ENCODE data around the gene PSMB2. TPM values are rescaled to one million over a fixed set of nuclear protein-coding genes. Genes with fewer than 3 reads are reported as not detected.

PSMB2 gene
- polyA plus RNA-seq, 1 donor = 59.1 TPM

DNA sequence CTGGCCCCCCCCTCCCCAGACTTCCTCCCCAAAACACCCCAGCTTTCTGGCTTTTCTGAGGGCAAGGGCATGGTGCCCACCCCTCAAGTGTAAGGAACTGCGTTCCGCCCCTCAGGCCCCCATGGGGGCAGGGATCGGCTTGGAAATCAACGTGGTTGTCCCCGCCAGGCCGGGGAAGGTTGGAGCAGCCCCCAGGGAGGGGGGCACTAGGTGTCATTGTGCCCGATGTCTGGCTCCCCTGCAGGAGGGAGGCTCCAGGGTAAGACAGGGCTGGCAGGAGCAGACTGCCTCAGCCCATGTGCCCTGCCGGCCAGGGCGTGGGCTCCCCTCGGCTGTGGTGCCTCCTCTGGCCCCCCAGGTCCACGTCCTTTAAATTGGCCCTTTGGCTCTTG is 75.6 kb downstream of the PSMB2 start:
- Histone ChIP-seq H3K4me3 (ENCODE audit: low read length) (no peak overlapping the region), H3K27ac (ENCODE audit: low read length) (no peak overlapping the region), H3K4me1 (ENCODE audit: control insufficient read depth, insufficient read depth, low read length) (no peaks in the 10 kb centered on the region), H3K36me3 (ENCODE audit: control insufficient read depth, insufficient read depth, low read length) (peaks cover 27% of the 10 kb centered on the region), H3K9me3 (ENCODE audit: control insufficient read depth, low read depth, low read length) (no peaks in the 10 kb centered on the region), H3K27me3 (ENCODE audit: control insufficient read depth, insufficient read depth, low read length) (peaks cover 6% of the 10 kb centered on the region)
- no peak for DNase-seq
- WGBS (ENCODE audit: insufficient coverage, low lambda C conversion rate) = no CpG with 5 or more reads among the region's 11 CpGs

- no peak for DNase-seq
- Histone ChIP-seq H3K27ac (ENCODE audit: low read length) (no peak overlapping the region), H3K27me3 (ENCODE audit: control insufficient read depth, insufficient read depth, low read length) (peaks cover under 1% of the 10 kb centered on the region), H3K4me1 (ENCODE audit: control insufficient read depth, insufficient read depth, low read length) (no peaks in the 10 kb centered on the region), H3K36me3 (ENCODE audit: control insufficient read depth, insufficient read depth, low read length) (peaks cover 27% of the 10 kb centered on the region), H3K4me3 (ENCODE audit: low read length) (no peak overlapping the region), H3K9me3 (ENCODE audit: control insufficient read depth, low read depth, low read length) (no peaks in the 10 kb centered on the region)
- no CpG with 5 or more reads among the region's 28 CpGs for WGBS (ENCODE audit: insufficient coverage, low lambda C conversion rate)
Measured at GRCh38 chr1:35564884-35565741, 76.2 kb downstream of the PSMB2 start.

- H3K9me3 ChIP-seq (ENCODE audit: control insufficient read depth, low read depth, low read length) = no peaks in the 10 kb centered on the region
- peaks cover 27% of the 10 kb centered on the region for H3K36me3 ChIP-seq (ENCODE audit: control insufficient read depth, insufficient read depth, low read length)
- H3K4me1 ChIP-seq (ENCODE audit: control insufficient read depth, insufficient read depth, low read length) = no peaks in the 10 kb centered on the region
- DNase-seq = peak; percentile 50 to 60
- 83% methylated on average over 1 of the region's 9 CpGs for WGBS (ENCODE audit: insufficient coverage, low lambda C conversion rate)
- no peak overlapping the region for H3K4me3 ChIP-seq (ENCODE audit: low read length)
- no peaks in the 10 kb centered on the region for H3K27me3 ChIP-seq (ENCODE audit: control insufficient read depth, insufficient read depth, low read length)
- no peak overlapping the region for H3K27ac ChIP-seq (ENCODE audit: low read length)
Measured at GRCh38 chr1:35564037-35564883, 77.1 kb downstream of the PSMB2 start.

- Histone ChIP-seq H3K27me3 (ENCODE audit: control insufficient read depth, insufficient read depth, low read length) (no peaks in the 10 kb centered on the region), H3K4me1 (ENCODE audit: control insufficient read depth, insufficient read depth, low read length) (no peaks in the 10 kb centered on the region), H3K4me3 (ENCODE audit: low read length) (no peak overlapping the region), H3K27ac (ENCODE audit: low read length) (no peak overlapping the region), H3K9me3 (ENCODE audit: control insufficient read depth, low read depth, low read length) (no peaks in the 10 kb centered on the region), H3K36me3 (ENCODE audit: control insufficient read depth, insufficient read depth, low read length) (peaks cover 27% of the 10 kb centered on the region)
- no peak for DNase-seq
- WGBS (ENCODE audit: insufficient coverage, low lambda C conversion rate) = no CpG with 5 or more reads among the region's 12 CpGs
Measured at GRCh38 chr1:35563166-35563565, 78.2 kb downstream of the PSMB2 start.

DNA sequence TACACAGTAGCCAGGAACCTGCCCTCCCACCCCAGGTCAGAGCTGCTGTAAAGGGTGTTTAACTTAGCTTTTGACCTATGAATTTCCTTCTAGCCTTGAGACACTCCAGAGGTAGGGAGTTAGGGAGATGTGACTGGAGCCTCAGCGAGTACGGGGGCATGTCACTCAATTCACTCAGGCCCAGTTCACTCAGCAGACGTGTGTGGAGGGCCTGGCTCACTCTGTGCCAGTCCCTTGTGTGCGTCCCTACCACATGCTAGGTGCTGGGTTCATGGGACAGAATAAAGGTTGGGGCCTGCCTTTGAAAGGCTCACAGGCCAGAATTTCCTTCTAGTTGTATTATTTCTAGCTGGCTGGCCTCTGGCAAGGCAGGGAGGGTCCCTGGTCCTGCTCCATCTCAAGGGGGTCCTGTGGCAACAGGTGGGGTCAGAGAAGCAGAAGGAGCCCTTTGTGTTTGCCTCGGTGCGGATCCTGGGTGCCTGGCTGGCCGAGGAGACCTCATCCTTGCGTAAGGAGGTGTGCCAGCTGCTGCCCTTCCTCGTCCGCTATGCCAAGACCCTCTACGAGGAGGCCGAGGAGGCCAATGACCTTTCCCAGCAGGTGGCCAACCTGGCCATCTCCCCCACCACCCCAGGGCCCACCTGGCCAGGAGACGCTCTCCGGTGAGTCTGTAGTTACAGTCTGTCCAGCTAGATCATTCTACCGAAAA is 79.2 kb downstream of the PSMB2 start:
- Histone ChIP-seq H3K27me3 (ENCODE audit: control insufficient read depth, insufficient read depth, low read length) (no peaks in the 10 kb centered on the region), H3K4me3 (ENCODE audit: low read length) (no peak overlapping the region), H3K9me3 (ENCODE audit: control insufficient read depth, low read depth, low read length) (peaks cover 2% of the 10 kb centered on the region), H3K36me3 (ENCODE audit: control insufficient read depth, insufficient read depth, low read length) (peaks cover 25% of the 10 kb centered on the region), H3K4me1 (ENCODE audit: control insufficient read depth, insufficient read depth, low read length) (no peaks in the 10 kb centered on the region), H3K27ac (ENCODE audit: low read length) (no peak overlapping the region)
- no peak for DNase-seq
- WGBS (ENCODE audit: insufficient coverage, low lambda C conversion rate) = no CpG with 5 or more reads among the region's 15 CpGs

- Histone ChIP-seq H3K9me3 (ENCODE audit: control insufficient read depth, low read depth, low read length) (peaks cover 2% of the 10 kb centered on the region), H3K27me3 (ENCODE audit: control insufficient read depth, insufficient read depth, low read length) (no peaks in the 10 kb centered on the region), H3K4me3 (ENCODE audit: low read length) (no peak overlapping the region), H3K27ac (ENCODE audit: low read length) (no peak overlapping the region), H3K36me3 (ENCODE audit: control insufficient read depth, insufficient read depth, low read length) (peaks cover 23% of the 10 kb centered on the region), H3K4me1 (ENCODE audit: control insufficient read depth, insufficient read depth, low read length) (no peaks in the 10 kb centered on the region)
- no CpG with 5 or more reads among the region's 11 CpGs for WGBS (ENCODE audit: insufficient coverage, low lambda C conversion rate)
- DNase-seq = no peak
Measured at GRCh38 chr1:35561297-35561971, 79.9 kb downstream of the PSMB2 start.

- no peak for DNase-seq
Measured at GRCh38 chr1:35560256-35561225, 80.8 kb downstream of the PSMB2 start.

GRCh38 chr1:35559317-35559944 is 81.9 kb downstream of the PSMB2 start:
- peaks cover 18% of the 10 kb centered on the region for H3K36me3 ChIP-seq (ENCODE audit: control insufficient read depth, insufficient read depth, low read length)
- H3K27ac ChIP-seq (ENCODE audit: low read length) = no peak overlapping the region
- no peak overlapping the region for H3K4me3 ChIP-seq (ENCODE audit: low read length)
- no CpG with 5 or more reads among the region's 7 CpGs for WGBS (ENCODE audit: insufficient coverage, low lambda C conversion rate)
- no peaks in the 10 kb centered on the region for H3K27me3 ChIP-seq (ENCODE audit: control insufficient read depth, insufficient read depth, low read length)
- DNase-seq = no peak
- peaks cover 2% of the 10 kb centered on the region for H3K9me3 ChIP-seq (ENCODE audit: control insufficient read depth, low read depth, low read length)
- H3K4me1 ChIP-seq (ENCODE audit: control insufficient read depth, insufficient read depth, low read length) = peaks cover 13% of the 10 kb centered on the region

More at GRCh38 chr1:35560256-35561225, 80.8 kb downstream of the PSMB2 start:
- Histone ChIP-seq H3K36me3 (ENCODE audit: control insufficient read depth, insufficient read depth, low read length) (peaks cover 23% of the 10 kb centered on the region), H3K9me3 (ENCODE audit: control insufficient read depth, low read depth, low read length) (peaks cover 2% of the 10 kb centered on the region), H3K27ac (ENCODE audit: low read length) (no peak overlapping the region), H3K27me3 (ENCODE audit: control insufficient read depth, insufficient read depth, low read length) (no peaks in the 10 kb centered on the region), H3K4me3 (ENCODE audit: low read length) (no peak overlapping the region), H3K4me1 (ENCODE audit: control insufficient read depth, insufficient read depth, low read length) (peaks cover 4% of the 10 kb centered on the region)
- WGBS (ENCODE audit: insufficient coverage, low lambda C conversion rate) = no CpG with 5 or more reads among the region's 44 CpGs
